OCI-M2 (cell line): ENCODE measurements around the gene GNG2.
"Not testable (repeated sequence)": the region's sequence is repeated elsewhere in the genome, so short reads cannot be mapped to it uniquely, and the experiment has no call there.

Experiments used
- DNase-seq: peaks from one replicate; lab custom pipeline; 2025; ENCODE audit not compliant: unreplicated experiment; lab: John Stamatoyannopoulos, UW

Gene GNG2

DNA sequence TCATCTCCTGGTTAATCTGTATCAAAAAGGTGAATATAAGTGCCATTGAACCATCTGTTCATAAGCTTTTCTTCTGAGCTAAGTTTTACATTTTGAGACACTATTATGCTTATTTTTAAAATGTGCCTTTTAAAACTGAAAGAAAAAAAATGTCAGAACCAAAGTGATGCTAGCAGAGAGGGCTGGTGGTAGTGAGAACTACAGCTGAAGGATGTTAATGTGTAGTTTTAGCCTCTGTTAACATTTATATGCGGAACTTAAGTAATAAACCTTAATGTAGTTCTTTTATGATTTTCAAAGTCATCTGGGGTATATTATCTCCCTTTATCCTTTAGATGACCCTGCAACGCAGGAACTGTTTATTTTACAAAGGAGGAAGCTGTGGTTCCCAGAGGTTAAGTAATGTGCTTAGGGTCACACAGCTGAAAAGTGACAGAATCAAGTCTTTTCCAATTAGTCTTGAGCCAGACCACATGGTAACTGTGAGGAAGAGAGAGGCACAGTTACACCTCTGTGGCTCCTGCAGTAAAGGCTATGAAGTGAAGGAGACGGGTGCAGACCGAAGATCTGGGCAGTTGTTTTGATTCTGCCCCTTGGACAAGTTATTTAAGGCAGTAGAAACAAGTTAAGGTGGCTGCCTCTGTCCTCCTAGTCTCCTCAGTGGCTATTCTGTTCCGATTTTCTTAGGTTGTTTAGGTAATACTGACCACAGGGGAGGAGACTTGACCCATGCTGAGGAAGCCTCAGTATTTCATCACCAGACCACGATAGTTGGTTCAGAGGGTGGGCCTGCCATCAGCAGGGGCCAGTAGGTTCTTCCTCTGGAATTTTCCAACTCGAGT is 23.9 kb downstream of the GNG2 start:
- DNase-seq = no peak

DNA sequence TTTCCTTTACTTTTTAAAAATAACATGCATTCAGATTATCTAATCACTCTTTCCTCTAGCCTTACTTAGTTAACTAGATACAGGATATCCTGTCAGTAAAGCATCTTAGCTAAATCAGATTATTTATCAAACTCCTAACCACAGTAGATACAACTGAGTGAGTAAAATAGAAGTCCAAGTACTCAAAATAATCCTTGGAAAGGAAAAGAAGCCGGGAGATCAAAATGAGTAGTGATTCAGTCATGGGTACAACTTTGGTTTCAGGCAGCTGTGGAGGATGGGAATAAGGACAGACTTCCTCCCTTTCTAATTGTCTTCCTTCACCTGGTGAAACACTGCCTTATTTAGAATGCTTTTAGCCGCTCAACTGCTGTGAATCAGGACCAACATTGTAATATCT is 29.4 kb downstream of the GNG2 start:
- no peak for DNase-seq

DNA sequence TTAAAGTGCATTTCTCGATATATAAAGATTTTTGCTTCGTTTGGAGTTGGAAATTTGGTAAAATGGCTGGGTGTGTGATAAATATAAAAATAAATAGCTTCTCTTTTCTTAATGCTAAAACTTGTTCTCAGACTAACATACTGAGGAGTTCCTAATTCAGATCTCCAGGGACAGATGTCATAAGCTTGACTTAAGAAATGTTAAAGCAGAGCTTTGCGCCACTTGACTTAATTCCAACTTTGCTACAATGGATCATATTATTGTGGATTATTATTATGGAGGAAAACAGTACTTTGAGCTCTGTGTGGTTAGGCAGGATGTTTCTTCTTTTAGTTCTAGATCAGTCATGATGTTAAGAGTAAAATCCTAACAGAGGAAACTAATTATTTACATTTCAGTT is 33.8 kb downstream of the GNG2 start:
- DNase-seq = no peak

DNA sequence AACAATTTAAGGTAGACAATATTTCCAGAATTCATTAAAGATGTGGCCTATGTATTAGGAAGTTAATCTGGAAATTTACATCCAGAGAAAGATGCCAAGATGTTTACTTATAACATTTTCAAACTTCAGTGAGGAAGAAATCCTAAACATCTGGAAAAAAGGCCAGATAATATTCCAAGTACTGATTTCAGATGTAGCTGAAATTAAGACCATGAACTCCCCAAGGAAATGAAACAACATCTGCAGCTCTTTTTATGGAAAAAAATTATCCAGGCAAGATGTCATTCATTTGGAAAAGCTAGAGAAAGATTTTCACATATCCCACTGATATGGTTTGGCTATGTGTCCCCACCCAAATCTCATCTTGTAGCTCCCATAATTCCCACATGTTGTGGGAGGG is 35.0 kb downstream of the GNG2 start:
- DNase-seq = no peak

DNA sequence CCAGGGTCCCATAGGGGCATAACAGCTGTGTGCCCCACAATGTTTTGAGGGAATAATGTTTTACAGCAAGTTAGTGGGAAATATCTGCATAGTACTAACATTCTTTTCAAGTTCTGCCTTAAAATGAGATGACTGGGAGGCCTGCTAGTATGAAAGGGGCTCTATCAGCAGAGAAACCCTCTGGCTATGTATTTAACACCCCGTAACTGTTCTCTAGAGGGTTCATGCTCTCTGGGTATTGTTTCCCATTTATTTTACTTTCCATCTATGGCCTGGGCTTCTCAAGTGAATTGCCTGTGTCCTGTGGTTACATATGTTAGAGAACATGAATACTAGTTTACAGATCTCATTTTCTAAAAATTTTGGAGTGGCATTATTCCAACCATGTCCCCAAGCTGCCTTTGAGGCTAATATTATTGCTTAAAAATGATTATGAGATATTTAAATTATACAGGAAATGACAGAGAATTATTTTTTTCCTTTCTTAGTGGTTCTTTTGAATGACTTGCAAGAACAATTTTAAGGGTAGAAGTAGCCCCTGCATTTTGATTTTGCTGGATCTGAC is 37.5 kb downstream of the GNG2 start:
- DNase-seq = no peak

DNA sequence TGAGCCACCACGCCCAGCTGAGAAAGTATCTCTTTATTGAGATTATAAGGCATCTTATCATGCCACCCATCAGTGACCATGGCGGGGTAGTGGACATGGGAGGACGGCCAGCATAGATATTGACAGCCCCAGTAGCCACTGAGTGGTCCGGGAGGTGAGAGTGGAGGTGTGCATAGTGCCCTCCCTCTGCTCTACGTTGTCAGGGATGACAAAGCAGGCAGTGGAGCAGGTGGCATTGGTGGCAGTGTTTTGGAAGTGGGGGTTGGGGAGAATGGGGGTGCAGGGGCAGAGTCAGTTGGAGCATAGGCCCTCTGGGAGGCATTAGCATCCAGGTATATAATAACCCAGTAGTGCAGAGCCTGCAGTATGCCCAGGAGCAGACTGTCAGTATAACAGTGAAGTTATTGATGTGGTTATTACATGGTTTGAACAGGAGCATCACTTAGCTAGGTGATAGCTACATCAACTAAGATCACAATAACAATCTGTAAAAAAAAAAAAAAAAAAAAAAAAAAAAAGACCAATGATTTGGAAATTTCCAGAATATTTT is 41.1 kb downstream of the GNG2 start:
- no peak for DNase-seq

DNA sequence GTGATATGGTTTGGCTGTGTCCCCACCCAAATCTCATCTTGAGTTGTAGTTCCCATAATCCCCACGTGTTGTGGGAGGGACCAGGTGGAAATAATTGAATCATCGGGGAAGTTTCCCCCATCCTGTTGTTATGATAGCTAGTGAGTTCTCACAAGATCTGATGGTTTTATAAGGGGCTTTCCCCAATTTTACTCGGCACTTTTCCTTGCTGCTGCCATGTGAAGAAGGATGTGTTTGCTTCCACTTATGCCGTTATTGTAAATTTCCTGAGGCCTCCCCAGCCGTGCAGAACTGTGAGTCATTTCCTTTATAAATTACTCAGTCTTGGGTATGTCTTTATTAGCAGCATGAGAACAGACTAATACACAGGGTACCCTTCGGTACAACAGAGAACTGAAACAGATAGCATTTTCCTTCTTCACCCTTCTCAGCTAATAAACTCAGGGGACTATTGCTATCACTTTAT is 45.3 kb downstream of the GNG2 start:
- not testable (repeated sequence) for DNase-seq

DNA sequence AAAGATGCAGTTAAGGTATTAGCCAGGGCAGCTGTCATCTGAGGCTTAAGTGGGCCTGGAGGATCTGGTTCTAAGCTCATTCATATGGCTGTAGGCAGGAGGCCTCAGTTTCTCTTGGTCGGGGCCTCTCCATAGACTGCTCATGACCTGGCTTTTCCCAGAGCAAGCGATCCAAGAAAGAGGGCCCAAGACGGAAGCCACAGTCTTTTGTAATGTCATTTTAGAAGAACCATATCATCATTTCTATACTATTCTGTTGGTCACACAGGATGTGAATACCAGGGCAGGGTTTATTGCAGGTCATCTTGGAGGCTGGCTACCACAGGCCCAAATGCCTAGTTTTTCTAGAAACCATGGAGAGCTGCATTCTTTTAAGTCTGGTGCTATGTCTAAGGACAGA is 47.7 kb downstream of the GNG2 start:
- DNase-seq = no peak

DNA sequence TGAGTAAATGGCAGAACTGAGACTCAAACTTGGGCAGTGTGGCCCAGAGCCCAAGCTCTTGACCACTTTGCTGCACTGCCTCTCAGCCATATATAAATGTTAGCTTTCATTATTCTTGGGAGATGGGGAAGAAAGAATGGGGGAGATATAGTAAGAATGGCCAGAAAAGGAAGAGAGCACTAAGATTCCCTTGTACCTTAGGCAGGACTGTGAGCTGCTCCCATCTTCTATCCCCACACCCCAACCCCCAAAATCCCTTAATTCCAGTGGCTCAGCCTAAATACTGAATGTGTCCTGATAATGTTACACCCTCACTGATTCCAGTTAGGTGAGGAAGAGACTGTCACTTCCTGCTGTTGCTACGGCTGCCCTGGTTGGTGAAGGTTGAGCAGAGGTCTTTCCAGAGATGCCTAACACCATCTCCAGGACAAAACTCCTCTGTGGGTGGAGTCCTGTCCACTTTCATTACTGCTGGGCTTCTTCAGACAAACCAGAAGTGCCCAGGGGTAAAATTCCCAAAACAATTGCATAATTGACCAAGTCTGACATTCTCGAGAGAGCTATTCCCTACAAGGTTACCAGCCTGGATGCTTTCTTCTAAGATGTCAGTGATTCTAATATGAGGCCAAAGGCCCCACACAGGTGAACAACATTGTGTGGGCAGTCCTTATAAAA is 51.8 kb downstream of the GNG2 start:
- no peak for DNase-seq

DNA sequence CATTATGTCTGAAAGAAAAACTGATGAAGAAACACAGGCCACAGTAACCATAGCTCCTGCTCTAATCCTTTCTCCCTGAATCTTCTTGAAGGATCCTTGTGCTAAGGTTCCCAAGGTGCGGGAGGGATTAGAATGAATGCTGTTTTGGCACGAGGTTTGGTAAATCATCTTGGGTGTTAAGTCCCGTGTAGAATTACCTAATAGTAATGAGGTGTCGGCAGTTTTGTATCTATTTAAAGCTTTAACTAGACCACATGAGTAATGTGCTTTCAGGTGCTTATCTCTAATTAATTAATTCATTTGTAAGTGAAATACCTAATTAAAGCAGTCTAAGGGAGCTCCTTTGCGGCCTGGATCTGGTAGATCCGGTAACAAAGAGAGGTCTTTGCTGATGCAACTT is 53.9 kb downstream of the GNG2 start:
- DNase-seq = no peak

DNA sequence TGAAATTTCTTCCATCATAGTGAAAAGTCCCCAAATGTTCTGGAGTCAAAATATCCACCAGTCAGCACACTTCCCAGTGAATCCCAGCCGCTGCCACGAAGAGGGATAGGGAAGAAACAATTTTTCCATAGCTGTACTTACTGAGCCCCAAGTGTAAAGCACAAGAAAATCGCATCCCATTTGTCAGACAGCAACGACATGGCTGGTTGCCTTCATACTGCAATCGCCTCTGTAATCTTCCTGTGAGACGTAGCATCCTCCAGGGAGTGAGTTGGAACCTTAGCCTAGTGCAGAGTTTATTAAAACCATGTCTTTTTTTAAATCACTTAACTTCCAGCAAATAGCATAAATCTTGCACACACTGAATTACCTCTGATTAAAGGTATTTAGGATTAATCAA is 56.8 kb downstream of the GNG2 start:
- no peak for DNase-seq

DNA sequence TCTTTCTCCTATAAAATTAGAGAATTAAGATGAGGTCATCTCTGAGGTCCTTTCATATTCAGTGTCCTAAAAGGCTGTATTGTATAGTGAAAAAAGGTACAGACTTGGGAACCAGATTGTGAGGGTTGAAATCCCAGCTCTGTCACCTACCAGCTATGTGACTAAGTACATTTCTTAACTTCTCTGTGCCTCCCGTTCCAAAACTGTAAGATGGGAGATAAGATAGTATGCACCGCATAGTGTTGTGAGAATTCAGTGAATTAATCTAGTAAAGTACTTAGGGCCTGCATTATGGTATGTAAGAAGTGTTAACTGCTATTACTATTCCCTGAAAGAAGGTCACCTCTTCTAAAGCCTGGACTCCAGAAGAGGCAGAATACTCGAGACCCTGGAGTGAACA is 60.6 kb downstream of the GNG2 start:
- no peak for DNase-seq

DNA sequence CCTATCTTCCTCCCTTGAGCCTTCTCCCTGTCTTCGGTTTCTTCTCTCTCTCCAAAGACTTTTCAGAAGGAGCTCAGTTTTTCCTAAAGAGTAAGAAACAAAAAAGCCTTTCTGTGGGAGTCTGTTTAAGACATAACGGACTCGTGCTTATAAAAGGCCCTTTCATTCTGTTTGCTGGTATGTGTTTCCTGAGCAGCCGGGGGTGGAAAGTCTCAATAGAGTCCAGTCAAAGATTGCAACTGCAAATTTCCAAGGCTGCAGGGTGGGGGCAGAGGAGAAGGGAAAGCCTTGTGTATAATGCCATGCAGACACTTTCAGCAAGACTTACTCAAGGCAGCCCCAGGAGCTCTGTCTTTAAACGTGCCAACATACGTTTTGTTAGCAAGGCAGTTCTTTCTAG is 62.2 kb downstream of the GNG2 start:
- DNase-seq = no peak

DNA sequence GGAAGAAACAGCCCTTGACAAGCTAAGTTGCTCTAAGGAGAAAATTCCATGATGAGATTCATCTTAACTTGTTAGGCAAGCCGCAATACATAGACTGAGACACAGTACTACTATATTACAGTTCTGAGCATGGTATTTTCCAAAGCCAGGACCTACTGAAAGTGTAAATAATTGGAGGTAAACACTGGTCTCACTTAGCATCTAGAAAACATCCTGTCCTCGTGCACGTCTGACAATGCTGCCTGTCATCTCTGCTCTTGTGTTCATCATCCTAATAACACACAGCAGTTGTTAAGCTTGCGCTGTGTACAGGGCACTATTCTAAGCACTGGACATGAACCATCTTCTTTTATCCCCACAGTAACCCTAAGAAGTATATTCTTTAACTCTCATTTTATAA is 64.2 kb downstream of the GNG2 start:
- DNase-seq = no peak

DNA sequence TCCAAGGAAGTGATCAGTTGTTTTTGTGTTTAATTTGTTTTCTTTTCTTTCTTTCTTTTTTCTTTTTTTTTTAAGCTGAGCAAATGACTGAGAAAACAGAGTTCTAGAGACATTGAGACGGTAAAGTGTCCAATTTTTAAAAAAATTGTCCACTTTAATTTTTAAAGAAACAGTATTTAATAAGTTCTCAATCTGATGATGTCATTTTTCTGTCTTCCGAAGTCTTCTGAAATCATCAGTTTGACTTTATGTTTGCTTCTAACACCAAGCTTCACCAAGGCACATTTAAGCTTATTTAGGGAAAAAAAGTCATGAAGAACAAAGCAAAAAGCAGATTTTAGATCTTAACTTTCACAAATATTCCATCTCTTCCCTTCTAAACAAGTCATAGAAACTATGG is 65.6 kb downstream of the GNG2 start:
- no peak for DNase-seq

DNA sequence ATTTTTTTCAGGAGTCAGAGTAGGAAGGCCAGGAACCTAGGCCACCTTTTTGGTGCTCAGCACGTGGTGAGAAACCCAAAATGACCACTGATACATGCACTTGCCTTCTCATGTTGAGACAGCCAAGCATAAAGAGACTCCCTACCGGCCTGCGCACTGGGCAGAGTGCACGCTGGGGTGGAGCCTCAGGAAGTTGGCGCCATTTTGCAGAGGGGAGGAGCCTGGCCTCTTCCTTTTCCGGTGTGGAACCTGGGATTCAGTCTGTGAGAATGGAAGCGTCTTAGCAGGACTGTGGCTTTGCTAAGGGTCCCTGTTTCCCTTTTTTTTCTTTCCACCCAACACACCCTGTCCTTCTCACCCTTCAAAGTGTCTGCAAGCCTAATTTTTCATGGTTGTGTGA is 66.0 kb downstream of the GNG2 start:
- no peak for DNase-seq

DNA sequence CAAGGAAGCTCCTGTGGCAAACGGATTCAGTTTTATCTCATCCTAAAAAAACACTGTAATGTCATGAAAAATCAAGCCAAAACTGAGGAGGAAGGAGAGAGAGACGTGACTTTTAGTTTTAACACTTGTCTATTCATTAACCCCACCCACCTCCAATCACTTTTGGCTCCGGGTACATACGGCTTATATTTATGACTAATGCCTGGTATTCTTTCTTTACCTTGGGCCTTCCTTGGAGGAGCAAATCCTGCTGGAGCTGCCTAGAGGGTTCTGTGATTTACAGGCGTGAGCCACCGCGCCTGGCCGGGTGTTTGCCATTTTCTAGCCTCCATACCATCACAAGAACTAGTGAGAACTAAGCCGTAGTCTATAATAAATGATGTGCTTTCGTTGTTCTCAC is 68.2 kb downstream of the GNG2 start:
- no peak for DNase-seq

DNA sequence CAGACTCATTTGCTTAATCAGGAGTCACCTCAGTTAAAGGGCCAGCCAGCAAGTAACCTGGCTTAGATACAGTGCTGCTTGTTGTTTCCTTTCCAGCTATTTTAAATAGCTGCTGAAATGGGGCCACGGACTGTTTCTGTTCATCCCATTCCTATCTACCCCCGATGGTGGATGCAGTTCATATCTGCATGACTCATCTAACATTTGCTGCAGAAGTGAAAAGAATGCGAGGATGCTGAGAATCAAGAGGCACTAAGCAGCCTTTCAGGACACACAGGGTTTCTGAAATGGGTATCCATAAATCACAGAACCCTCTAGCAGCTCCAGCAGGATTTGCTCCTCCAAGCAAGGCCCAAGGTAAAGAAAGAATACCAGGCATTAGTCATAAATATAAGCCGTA is 68.8 kb downstream of the GNG2 start:
- no peak for DNase-seq

DNA sequence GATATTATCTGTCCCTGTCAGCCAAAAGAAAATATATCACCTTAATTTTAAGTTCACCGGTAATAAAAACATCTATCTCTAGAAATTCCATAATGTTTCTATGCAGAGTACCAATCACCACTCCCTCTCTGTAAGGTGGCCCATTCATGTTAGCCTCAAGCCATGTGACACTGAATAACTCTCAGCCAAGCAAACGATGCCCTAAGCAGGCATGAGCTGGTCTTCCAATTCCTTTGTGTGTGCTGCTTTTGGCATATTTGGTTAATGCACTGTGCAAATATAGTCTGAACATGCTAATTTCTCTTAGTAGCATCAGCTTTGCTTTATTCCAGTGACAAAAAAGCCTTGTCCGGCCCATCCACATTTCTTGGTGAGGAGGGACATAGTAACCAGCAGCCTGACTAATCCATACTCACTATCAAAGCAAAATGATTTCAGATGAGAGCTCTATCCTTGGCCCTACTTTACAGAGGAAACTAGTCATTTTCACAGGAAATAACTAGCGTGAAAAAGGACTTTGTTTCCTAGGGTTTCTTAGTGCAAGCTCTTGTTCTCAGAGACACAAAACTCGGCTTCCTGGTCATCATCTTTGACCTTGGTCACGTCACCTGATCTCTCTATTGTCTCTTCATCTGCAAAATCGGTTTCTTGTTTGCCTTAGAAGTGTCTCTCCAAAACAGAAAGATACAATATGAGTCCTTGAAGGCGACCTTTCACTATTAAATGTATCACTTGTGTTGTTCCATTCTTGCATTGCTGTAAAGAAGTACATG is 69.7 kb downstream of the GNG2 start:
- DNase-seq = no peak

DNA sequence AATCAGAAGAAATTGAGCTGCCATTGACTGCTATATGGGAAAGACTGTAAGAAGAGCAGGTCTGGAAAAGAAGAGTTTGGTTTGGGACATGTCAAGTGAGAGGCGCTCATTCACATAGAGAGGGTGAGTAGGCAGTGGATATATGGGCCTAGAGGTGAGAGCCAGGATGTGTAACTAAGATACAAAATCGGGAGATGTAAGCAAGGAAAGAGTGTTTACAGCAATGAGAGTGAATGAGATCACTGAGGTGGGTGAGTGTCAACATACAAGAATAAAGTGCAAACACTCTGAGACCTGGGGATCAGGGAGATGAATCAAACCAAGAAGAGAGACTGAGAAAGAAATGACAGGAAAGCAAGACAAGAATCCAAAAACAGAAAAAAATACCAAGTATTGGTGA is 70.9 kb downstream of the GNG2 start:
- no peak for DNase-seq

DNA sequence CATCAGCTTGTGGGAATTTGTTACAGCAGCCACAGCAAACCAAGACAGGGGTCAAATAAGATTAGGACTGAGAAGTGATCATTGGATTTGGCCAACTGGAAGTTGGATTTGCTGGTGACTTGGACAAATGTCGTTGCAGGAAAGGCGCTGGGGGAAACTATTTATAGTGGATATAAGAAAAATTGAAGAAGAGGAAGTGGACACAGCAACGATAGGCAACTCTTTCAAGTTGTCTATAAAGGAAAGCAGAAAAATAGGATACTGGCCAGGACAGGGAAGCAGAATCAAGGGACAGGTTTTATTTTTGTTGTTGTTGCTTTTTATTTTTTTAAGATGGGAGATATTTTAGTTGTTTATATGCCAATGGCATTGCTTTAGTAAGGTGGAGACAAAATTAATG is 72.8 kb downstream of the GNG2 start:
- DNase-seq = no peak
